KMS-11 (cell line): ENCODE measurements around the gene NES.

ENCODE experiments used
- H2AFZ ChIP-seq: fragments of 200-600 bp; sonication (generic); 2 replicates; pipeline ENCODE4 v1.6.1; 2016; ENCODE audit warnings: antibody characterized with exemption, mixed run types, low read depth
- H3K27ac ChIP-seq: fragments of 200-600 bp; sonication (generic); 2 replicates; pipeline ENCODE4 v1.6.1; 2016; ENCODE audit warnings: mild to moderate bottlenecking, mixed run types
- H3K27me3 ChIP-seq: fragments of 200-600 bp; sonication (generic); 2 replicates; pipeline ENCODE4 v1.6.1; 2017; ENCODE audit warnings: mild to moderate bottlenecking, low read depth, mixed run types, moderate library complexity; ENCODE audit not compliant: insufficient read depth
- H3K36me3 ChIP-seq: fragments of 200-600 bp; sonication (generic); 2 replicates; pipeline ENCODE4 v1.6.1; 2017; ENCODE audit warnings: mild to moderate bottlenecking, mixed run types; ENCODE audit not compliant: insufficient read depth
- H3K4me1 ChIP-seq: fragments of 200-600 bp; sonication (generic); 2 replicates; pipeline ENCODE4 v1.6.1; 2016; ENCODE audit warnings: mild to moderate bottlenecking, low read depth, mixed run types; ENCODE audit not compliant: poor library complexity, severe bottlenecking
- H3K4me2 ChIP-seq: fragments of 200-600 bp; sonication (generic); 2 replicates; pipeline ENCODE4 v1.7.0; 2016; ENCODE audit warnings: mild to moderate bottlenecking, mixed run types
- H3K4me3 ChIP-seq: fragments of 200-600 bp; sonication (generic); IDR thresholded peaks from 2 replicates; pipeline ENCODE4 v1.6.1; 2017; ENCODE audit warnings: low read depth, low read length, mixed read lengths; ENCODE audit not compliant: insufficient read depth
- H3K79me2 ChIP-seq: fragments of 200-600 bp; sonication (generic); 2 replicates; pipeline ENCODE4 v1.6.1; 2016; ENCODE audit warnings: low read depth, mixed run types; ENCODE audit not compliant: insufficient read depth
- H3K9ac ChIP-seq: fragments of 200-600 bp; sonication (generic); 2 replicates; pipeline ENCODE4 v1.6.1; 2016; ENCODE audit warnings: mild to moderate bottlenecking, mixed run types
- H4K20me1 ChIP-seq: fragments of 200-600 bp; sonication (generic); 2 replicates; pipeline ENCODE4 v1.6.1; 2016; ENCODE audit warnings: mild to moderate bottlenecking, mixed run types; ENCODE audit not compliant: insufficient read depth
- TF ChIP-seq, protein P1 (sequence below): fragments of 200-600 bp; sonication (generic); conservative IDR thresholded peaks from 2 replicates; pipeline ENCODE4 v1.6.1; 2017; ENCODE audit warnings: low read depth, mild to moderate bottlenecking, antibody characterized with exemption, low read length, moderate library complexity, mixed read lengths

NES gene, protein sequence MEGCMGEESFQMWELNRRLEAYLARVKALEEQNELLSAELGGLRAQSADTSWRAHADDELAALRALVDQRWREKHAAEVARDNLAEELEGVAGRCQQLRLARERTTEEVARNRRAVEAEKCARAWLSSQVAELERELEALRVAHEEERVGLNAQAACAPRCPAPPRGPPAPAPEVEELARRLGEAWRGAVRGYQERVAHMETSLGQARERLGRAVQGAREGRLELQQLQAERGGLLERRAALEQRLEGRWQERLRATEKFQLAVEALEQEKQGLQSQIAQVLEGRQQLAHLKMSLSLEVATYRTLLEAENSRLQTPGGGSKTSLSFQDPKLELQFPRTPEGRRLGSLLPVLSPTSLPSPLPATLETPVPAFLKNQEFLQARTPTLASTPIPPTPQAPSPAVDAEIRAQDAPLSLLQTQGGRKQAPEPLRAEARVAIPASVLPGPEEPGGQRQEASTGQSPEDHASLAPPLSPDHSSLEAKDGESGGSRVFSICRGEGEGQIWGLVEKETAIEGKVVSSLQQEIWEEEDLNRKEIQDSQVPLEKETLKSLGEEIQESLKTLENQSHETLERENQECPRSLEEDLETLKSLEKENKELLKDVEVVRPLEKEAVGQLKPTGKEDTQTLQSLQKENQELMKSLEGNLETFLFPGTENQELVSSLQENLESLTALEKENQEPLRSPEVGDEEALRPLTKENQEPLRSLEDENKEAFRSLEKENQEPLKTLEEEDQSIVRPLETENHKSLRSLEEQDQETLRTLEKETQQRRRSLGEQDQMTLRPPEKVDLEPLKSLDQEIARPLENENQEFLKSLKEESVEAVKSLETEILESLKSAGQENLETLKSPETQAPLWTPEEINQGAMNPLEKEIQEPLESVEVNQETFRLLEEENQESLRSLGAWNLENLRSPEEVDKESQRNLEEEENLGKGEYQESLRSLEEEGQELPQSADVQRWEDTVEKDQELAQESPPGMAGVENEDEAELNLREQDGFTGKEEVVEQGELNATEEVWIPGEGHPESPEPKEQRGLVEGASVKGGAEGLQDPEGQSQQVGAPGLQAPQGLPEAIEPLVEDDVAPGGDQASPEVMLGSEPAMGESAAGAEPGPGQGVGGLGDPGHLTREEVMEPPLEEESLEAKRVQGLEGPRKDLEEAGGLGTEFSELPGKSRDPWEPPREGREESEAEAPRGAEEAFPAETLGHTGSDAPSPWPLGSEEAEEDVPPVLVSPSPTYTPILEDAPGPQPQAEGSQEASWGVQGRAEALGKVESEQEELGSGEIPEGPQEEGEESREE (N-terminal part only)

GRCh38 chr1:156676820-156677615 is at the start of gene NES:
Gene NES (minus strand): TSS chr1:156677407. CDS start chr1:156677264, 143 bp downstream.
- H3K27ac ChIP-seq: no peak within 1 kb of the TSS
- H3K36me3 ChIP-seq: no peaks in the 10 kb centered on the region
- peaks cover 100% of the 10 kb centered on the region for H3K27me3 ChIP-seq
- TF ChIP-seq, protein P1, sequence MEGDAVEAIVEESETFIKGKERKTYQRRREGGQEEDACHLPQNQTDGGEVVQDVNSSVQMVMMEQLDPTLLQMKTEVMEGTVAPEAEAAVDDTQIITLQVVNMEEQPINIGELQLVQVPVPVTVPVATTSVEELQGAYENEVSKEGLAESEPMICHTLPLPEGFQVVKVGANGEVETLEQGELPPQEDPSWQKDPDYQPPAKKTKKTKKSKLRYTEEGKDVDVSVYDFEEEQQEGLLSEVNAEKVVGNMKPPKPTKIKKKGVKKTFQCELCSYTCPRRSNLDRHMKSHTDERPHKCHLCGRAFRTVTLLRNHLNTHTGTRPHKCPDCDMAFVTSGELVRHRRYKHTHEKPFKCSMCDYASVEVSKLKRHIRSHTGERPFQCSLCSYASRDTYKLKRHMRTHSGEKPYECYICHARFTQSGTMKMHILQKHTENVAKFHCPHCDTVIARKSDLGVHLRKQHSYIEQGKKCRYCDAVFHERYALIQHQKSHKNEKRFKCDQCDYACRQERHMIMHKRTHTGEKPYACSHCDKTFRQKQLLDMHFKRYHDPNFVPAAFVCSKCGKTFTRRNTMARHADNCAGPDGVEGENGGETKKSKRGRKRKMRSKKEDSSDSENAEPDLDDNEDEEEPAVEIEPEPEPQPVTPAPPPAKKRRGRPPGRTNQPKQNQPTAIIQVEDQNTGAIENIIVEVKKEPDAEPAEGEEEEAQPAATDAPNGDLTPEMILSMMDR: no peak
- H2AFZ ChIP-seq: no peak within 1 kb of the TSS
- no peaks in the 10 kb centered on the region for H3K79me2 ChIP-seq
- H4K20me1 ChIP-seq: no peaks in the 10 kb centered on the region
- H3K4me2 ChIP-seq: no peak within 1 kb of the TSS
- H3K9ac ChIP-seq: no peak within 1 kb of the TSS
- H3K4me1 ChIP-seq: no peaks in the 10 kb centered on the region
- H3K4me3 ChIP-seq: no peak within 1 kb of the TSS

- peak overlapping the region; percentile 94 for H3K4me3 ChIP-seq
- H3K79me2 ChIP-seq: peaks cover 69% of the 10 kb centered on the region
- H3K36me3 ChIP-seq: peaks cover 23% of the 10 kb centered on the region; the same call in 1 of the 2 replicates
- TF ChIP-seq, protein P1: peak; percentile 97
- H4K20me1 ChIP-seq: peaks cover 20% of the 10 kb centered on the region
- peaks cover 55% of the 10 kb centered on the region for H3K4me1 ChIP-seq
- peak overlapping the region; percentile 39; the same call in 1 of the 2 replicates for H3K27ac ChIP-seq
- H3K27me3 ChIP-seq: no peaks in the 10 kb centered on the region
- peak overlapping the region; percentile 90 for H3K4me2 ChIP-seq
- peak overlapping the region; percentile 66; the same call in 1 of the 2 replicates for H3K9ac ChIP-seq
- no peak overlapping the region for H2AFZ ChIP-seq
These were observed 49.5 kb upstream of the NES start for GRCh38 chr1:156726549-156727226.

DNA sequence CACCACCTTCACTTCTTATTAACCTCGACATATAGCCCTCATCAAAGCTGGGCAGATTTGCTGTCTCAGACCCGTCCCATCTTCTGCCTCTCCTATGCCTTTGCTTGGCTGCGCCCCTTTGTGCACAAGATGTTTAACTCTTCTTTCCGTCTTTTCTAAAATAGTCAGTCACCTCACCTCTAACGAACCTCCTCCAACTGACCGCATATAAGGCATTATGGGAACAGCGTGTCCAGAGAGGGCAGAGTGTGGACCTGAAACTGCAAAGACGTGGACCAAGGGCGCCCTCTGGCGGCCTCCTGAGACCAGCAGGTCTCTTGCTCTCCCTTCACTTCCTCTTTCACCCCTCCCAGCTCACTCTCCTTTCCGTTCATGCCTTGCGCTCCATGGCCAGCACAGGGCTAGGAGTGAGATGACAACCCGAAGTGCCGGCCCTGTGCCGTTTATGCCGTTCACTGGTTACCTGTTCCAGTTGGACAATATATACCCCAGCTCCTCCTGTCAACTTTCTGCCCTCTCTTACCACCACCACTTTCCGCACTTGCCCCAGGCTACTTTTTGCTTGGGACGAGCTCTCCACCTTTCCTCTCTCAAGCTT is 48.6 kb upstream of the NES start:
- Histone ChIP-seq H3K4me2 (peak overlapping the region; percentile 90), H3K36me3 (peaks cover 32% of the 10 kb centered on the region; the same call in 1 of the 2 replicates), H4K20me1 (peaks cover 20% of the 10 kb centered on the region), H2AFZ (no peak overlapping the region), H3K4me1 (peaks cover 60% of the 10 kb centered on the region), H3K4me3 (peak overlapping the region; percentile 94), H3K27me3 (no peaks in the 10 kb centered on the region), H3K27ac (no peak overlapping the region; the same call in 1 of the 2 replicates), H3K79me2 (peaks cover 69% of the 10 kb centered on the region), H3K9ac (peak overlapping the region; percentile 3; the same call in 1 of the 2 replicates)
- TF ChIP-seq, protein P1: peak; percentile 99
